Stimulated activated effector memory CD8-positive, alpha-beta T cell treated with anti-CD3 and anti-CD28 coated beads, Interleukin-12 subunit alpha, Interleukin-12 subunit beta, amount 100 ng/mL, for 72 hours (primary cell): Measurements from ENCODE around the gene PRLHR.

Experiments
- ATAC-seq: fragments of 150-1000 bp; cut with Tn5 transposase; 2 replicates; pipeline ENCODE4 v1.10.0; 2021
- DNase-seq, 2 donors: peaks; one replicate each; pipeline ENCODE4 v3.0.0; 2021 to 2022; ENCODE audit warnings: low spot score in 2 of 2
- H3K27ac Mint-ChIP-seq: one replicate; pipeline ENCODE4 v1.8.0; 2022; ENCODE audit warnings: mild to moderate bottlenecking, mixed read lengths
- H3K36me3 Mint-ChIP-seq: one replicate; pipeline ENCODE4 v1.8.0; 2022; ENCODE audit warnings: mild to moderate bottlenecking, mixed read lengths
- H3K4me1 Mint-ChIP-seq: one replicate; pipeline ENCODE4 v1.8.0; 2022; ENCODE audit warnings: mixed read lengths
- H3K4me3 Mint-ChIP-seq: one replicate; pipeline ENCODE4 v1.8.0; 2022; ENCODE audit warnings: mild to moderate bottlenecking, mixed read lengths
- H3K9me3 Mint-ChIP-seq: one replicate; pipeline ENCODE4 v1.8.0; 2022; ENCODE audit warnings: mixed read lengths

The PRLHR gene

DNA sequence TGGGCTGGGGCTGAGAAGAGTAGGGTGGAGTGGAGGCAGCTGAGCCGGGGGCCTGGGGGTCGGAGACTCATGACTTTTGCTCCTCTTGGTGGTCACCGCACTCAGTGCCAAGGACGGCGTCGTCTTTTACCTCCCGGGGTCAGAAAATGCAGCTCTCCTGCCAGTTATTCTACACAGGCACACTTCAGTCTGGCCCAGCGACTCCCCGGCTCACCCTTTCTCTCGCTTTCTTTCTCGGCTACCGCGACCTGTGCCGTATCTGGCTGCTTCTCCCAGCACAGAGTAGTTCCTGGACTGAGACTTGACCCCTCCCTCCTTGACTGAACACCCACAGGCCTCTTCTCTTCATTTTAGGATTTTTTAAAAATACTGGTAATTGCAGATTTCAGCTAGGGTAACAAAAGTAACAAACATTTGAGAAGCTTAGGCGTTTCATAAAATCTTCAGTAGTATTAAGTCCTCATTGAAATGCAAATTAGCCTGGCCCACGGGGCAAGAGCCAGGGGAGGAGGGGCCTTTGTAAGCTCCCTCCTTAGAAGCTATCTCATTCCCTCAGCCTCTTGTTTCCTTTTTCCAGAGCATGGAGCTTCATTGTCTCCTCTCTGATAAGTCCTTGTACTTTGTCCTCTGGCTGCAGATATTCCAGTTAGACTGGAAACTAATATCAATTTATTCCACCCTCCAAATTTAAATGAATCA is 1.1 kb upstream of the PRLHR start:
- no peak for ATAC-seq
- no peak overlapping the region for H3K4me3 Mint-ChIP-seq
- no peak overlapping the region for H3K27ac Mint-ChIP-seq

DNA sequence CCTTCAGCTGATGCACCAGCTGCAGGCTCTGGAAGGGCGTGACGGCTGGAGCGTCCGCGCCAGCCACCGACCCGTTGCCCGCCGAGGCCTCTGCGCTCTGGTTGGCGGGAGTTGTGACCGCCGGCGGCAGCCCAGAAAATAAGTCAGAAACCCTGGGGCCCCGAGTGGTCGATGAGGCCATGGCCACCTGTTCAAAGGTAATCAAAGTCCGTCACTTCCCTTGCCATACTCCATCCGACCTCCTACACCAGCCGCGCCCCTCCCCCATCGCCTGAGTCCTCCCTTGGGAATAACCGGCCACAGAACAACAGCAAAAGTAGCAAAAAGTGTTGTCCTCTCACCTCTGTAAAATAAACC is 406 bp downstream of the PRLHR start:
- Mint-ChIP-seq H3K4me3 (no peak overlapping the region), H3K4me1 (peaks cover 18% of the 10 kb centered on the region), H3K9me3 (no peaks in the 10 kb centered on the region), H3K36me3 (no peaks in the 10 kb centered on the region), H3K27ac (no peak overlapping the region)
- ATAC-seq (no peak), DNase-seq (no peak)

More for the DNA sequence above, 1.1 kb upstream of the PRLHR start:
- H3K4me1 Mint-ChIP-seq, result peaks cover 18% of the 10 kb centered on the region
- no peaks in the 10 kb centered on the region for H3K9me3 Mint-ChIP-seq
- no peak for DNase-seq
- no peaks in the 10 kb centered on the region for H3K36me3 Mint-ChIP-seq

- Mint-ChIP-seq H3K4me1 (peaks cover 18% of the 10 kb centered on the region), H3K27ac (no peak overlapping the region), H3K36me3 (no peaks in the 10 kb centered on the region), H3K9me3 (no peaks in the 10 kb centered on the region), H3K4me3 (no peak overlapping the region)
- peak; percentile 48 for ATAC-seq
- no peak for DNase-seq
Measured at GRCh38 chr10:118594392-118595063, 920 bp downstream of the PRLHR start.

GRCh38 chr10:118592675-118593330 is 2.6 kb downstream of the PRLHR start:
- DNase-seq (no peak), ATAC-seq (no peak)
- H3K4me1 Mint-ChIP-seq, result peaks cover 18% of the 10 kb centered on the region
- H3K27ac Mint-ChIP-seq, result no peak overlapping the region
- no peaks in the 10 kb centered on the region for H3K9me3 Mint-ChIP-seq
- H3K36me3 Mint-ChIP-seq, result no peaks in the 10 kb centered on the region
- no peak overlapping the region for H3K4me3 Mint-ChIP-seq

- Mint-ChIP-seq H3K4me1 (peaks cover 4% of the 10 kb centered on the region), H3K27ac (no peak overlapping the region), H3K4me3 (no peak overlapping the region), H3K36me3 (no peaks in the 10 kb centered on the region), H3K9me3 (no peaks in the 10 kb centered on the region)
- no peak for ATAC-seq
- DNase-seq, result no peak
Measured at GRCh38 chr10:118590334-118590733, 5.1 kb downstream of the PRLHR start.

- no peak for DNase-seq
- no peak overlapping the region for H3K4me3 Mint-ChIP-seq
- ATAC-seq, result no peak
- no peaks in the 10 kb centered on the region for H3K36me3 Mint-ChIP-seq
- H3K27ac Mint-ChIP-seq, result no peak overlapping the region
- H3K4me1 Mint-ChIP-seq, result no peaks in the 10 kb centered on the region
- H3K9me3 Mint-ChIP-seq, result no peaks in the 10 kb centered on the region
Measured at GRCh38 chr10:118587881-118588651, 7.4 kb downstream of the PRLHR start.

GRCh38 chr10:118586911-118587310 is 8.5 kb downstream of the PRLHR start:
- DNase-seq (no peak), ATAC-seq (peak; percentile 27)
- H3K36me3 Mint-ChIP-seq, result no peaks in the 10 kb centered on the region

DNA sequence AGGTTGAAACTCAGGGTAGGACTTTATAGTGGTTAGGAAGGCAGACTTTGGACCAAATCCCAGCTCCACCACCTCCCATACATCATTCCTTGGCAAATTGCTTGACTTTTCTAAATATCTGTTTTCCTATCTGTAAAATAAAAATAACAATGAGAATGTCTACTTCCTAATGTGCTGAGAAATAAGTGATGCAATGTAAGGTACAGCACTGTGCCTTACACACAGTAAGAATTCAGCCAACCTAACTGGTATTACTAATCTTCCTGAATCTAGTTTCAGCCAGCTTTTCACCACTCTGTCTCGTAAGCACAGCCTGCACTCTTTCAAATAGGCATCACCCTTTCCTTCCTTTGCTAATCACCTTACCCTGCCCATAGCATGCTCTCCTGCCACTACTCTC is 9.7 kb downstream of the PRLHR start:
- H3K4me3 Mint-ChIP-seq, result no peak overlapping the region
- no peaks in the 10 kb centered on the region for H3K4me1 Mint-ChIP-seq
- no peak overlapping the region for H3K27ac Mint-ChIP-seq
- no peaks in the 10 kb centered on the region for H3K36me3 Mint-ChIP-seq
- ATAC-seq (no peak), DNase-seq (no peak)
- H3K9me3 Mint-ChIP-seq, result no peaks in the 10 kb centered on the region

More at GRCh38 chr10:118586911-118587310, 8.5 kb downstream of the PRLHR start:
- Mint-ChIP-seq H3K27ac (no peak overlapping the region), H3K4me3 (no peak overlapping the region), H3K4me1 (no peaks in the 10 kb centered on the region), H3K9me3 (no peaks in the 10 kb centered on the region)

GRCh38 chr10:118585234-118585633 is 10.2 kb downstream of the PRLHR start:
- no peaks in the 10 kb centered on the region for H3K36me3 Mint-ChIP-seq
- no peaks in the 10 kb centered on the region for H3K4me1 Mint-ChIP-seq
- ATAC-seq (no peak), DNase-seq (no peak)
- no peaks in the 10 kb centered on the region for H3K9me3 Mint-ChIP-seq
- H3K4me3 Mint-ChIP-seq, result no peak overlapping the region
- H3K27ac Mint-ChIP-seq, result no peak overlapping the region

DNA sequence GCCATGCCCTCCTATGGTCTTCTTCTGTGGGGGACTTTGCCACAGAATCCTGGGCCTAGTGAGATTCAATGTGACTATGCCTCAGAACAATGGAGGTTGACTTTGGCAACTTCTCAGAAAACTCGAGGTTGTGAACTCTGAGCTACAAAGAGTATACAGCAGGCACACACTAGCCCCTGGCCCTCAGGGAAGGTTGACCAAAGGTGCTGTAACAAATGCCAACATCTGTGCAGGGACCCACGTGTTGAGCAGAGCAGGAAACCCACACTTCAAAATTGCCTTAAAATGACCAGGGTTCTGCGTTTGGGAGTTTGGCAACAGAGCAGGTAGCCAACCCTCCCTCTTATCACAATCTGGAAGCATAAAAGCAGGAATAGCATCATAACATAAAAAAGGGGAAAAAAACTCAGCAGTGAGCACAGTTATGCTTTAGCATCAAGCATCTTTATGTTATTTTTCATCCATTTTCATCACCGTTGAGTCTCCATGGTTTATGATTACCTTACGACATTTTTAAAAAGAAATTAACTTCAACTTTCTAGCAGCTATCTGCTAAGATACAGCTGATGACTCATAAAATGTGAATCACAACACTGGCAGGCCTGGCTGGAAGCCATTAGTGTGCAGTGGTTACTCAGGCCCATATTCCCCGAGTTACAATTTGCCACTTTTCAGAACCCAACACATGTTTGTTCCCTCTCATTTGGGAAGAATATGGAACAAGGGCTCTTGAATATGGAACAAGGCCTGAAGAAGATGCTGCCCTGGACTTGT is 11.1 kb downstream of the PRLHR start:
- no peak for DNase-seq
- H3K4me1 Mint-ChIP-seq, result no peaks in the 10 kb centered on the region
- no peaks in the 10 kb centered on the region for H3K36me3 Mint-ChIP-seq
- no peak overlapping the region for H3K4me3 Mint-ChIP-seq
- H3K9me3 Mint-ChIP-seq, result no peaks in the 10 kb centered on the region
- no peak overlapping the region for H3K27ac Mint-ChIP-seq
- no peak for ATAC-seq

DNA sequence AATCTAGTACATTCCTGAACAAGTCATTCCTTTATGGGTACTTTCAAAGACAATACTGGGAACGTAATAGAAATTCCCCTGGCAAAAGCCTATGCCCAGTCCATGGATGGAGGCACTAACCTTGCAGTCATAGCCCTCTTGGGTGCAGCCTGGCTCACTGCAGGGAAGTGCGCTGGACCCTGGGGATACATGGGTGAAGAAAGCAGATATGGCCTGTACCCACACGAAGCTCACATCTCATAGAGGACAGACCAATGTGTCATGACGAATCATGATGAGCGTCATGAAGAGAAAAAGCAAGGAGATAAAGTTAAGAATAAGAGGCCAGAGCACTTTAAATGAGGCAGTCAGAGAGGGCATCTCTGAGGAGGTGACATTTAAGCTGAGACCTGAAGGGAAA is 11.8 kb downstream of the PRLHR start:
- Mint-ChIP-seq H3K4me3 (no peak overlapping the region), H3K4me1 (no peaks in the 10 kb centered on the region), H3K27ac (no peak overlapping the region), H3K36me3 (no peaks in the 10 kb centered on the region), H3K9me3 (no peaks in the 10 kb centered on the region)
- ATAC-seq (peak; percentile 27), DNase-seq (no peak)

GRCh38 chr10:118582511-118582910 is 12.9 kb downstream of the PRLHR start:
- ATAC-seq, result no peak

GRCh38 chr10:118581340-118581739 is 14.1 kb downstream of the PRLHR start:
- DNase-seq (no peak), ATAC-seq (no peak)
- Mint-ChIP-seq H3K4me3 (no peak overlapping the region), H3K36me3 (no peaks in the 10 kb centered on the region), H3K9me3 (no peaks in the 10 kb centered on the region), H3K4me1 (no peaks in the 10 kb centered on the region), H3K27ac (no peak overlapping the region)

More at GRCh38 chr10:118582511-118582910, 12.9 kb downstream of the PRLHR start:
- no peak for DNase-seq
- Mint-ChIP-seq H3K4me1 (no peaks in the 10 kb centered on the region), H3K9me3 (no peaks in the 10 kb centered on the region), H3K4me3 (no peak overlapping the region), H3K27ac (no peak overlapping the region), H3K36me3 (no peaks in the 10 kb centered on the region)

DNA sequence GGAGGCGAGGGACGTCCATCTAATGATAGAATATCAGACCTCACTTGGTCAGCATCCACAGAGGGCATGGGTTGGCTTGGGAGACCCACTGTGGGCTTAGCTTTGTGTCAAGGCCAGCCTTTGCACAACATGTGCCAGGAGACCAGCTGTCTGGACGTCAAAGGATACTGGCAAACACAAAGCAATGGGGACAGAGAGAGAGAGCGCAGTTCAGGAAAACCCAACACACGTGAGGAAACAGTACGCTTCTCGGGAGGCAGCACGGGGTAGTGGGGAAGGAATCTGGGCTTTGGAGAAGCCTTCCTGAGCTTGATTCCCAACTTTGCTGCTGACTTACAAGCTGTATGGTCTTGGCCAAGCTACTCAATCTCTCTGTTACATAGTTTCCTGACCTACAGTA is 14.7 kb downstream of the PRLHR start:
- Mint-ChIP-seq H3K27ac (no peak overlapping the region), H3K4me1 (no peaks in the 10 kb centered on the region), H3K4me3 (no peak overlapping the region), H3K9me3 (no peaks in the 10 kb centered on the region), H3K36me3 (no peaks in the 10 kb centered on the region)
- ATAC-seq (no peak), DNase-seq (no peak)

GRCh38 chr10:118573512-118573911 is 21.9 kb downstream of the PRLHR start:
- no peaks in the 10 kb centered on the region for H3K9me3 Mint-ChIP-seq
- no peak for ATAC-seq
- no peak overlapping the region for H3K4me3 Mint-ChIP-seq
- H3K4me1 Mint-ChIP-seq, result no peaks in the 10 kb centered on the region
- peak in 1 of 2 donors; percentile 25 for DNase-seq
- no peak overlapping the region for H3K27ac Mint-ChIP-seq
- no peaks in the 10 kb centered on the region for H3K36me3 Mint-ChIP-seq
